MM.1S (cell line): ENCODE measurements around the gene RNF14.
A peak's percentile ranks its signal among the peaks of the same experiment; 100 is the strongest.

Source experiments
- DNase-seq: peaks from one replicate; pipeline ENCODE4 v3.0.0-alpha.2; 2015
- H2AFZ ChIP-seq: fragments of 300-600 bp; sonication (generic); 2 replicates; pipeline ENCODE4 v1.6.0; 2016; ENCODE audit warnings: antibody characterized with exemption, low read length
- H3F3A ChIP-seq: fragments of 300-600 bp; sonication (generic); 2 replicates; pipeline ENCODE4 v1.6.1; 2016; ENCODE audit warnings: mild to moderate bottlenecking, antibody characterized with exemption, low read length, moderate library complexity, mixed read lengths; ENCODE audit not compliant: insufficient read depth
- H3K27ac ChIP-seq: fragments of 300-600 bp; sonication (generic); 2 replicates; pipeline ENCODE4 v1.5.1; 2016; ENCODE audit warnings: mild to moderate bottlenecking, low read length
- H3K27me3 ChIP-seq: fragments of 300-600 bp; sonication (generic); replicated peaks from 2 replicates; pipeline ENCODE4 v1.6.0; 2016; ENCODE audit warnings: low read length; ENCODE audit not compliant: insufficient read depth
- H3K36me3 ChIP-seq: fragments of 300-600 bp; sonication (generic); replicated peaks from 2 replicates; pipeline ENCODE4 v1.6.1; 2016; ENCODE audit warnings: mild to moderate bottlenecking, low read length, mixed read lengths; ENCODE audit not compliant: insufficient read depth
- H3K4me1 ChIP-seq: fragments of 300-600 bp; sonication (generic); 2 replicates; pipeline ENCODE4 v1.6.1; 2016; ENCODE audit warnings: low read length, mixed read lengths
- H3K4me2 ChIP-seq: fragments of 300-600 bp; sonication (generic); 2 replicates; pipeline ENCODE4 v1.6.0; 2016; ENCODE audit warnings: low read depth, low read length
- H3K4me3 ChIP-seq: fragments of 300-600 bp; sonication (generic); 2 replicates; pipeline ENCODE4 v1.5.1; 2016; ENCODE audit warnings: low read length, mixed read lengths
- H3K79me2 ChIP-seq: fragments of 300-600 bp; sonication (generic); 2 replicates; pipeline ENCODE4 v1.6.1; 2016; ENCODE audit warnings: mixed run types, low read length, mixed read lengths
- H3K9ac ChIP-seq: fragments of 300-600 bp; sonication (generic); 2 replicates; pipeline ENCODE4 v1.6.1; 2016; ENCODE audit warnings: low read length, mixed read lengths
- H3K9me2 ChIP-seq: fragments of 300-600 bp; sonication (generic); replicated peaks from 2 replicates; pipeline ENCODE4 v1.6.1; 2016; ENCODE audit warnings: mild to moderate bottlenecking, low read length, mixed read lengths; ENCODE audit not compliant: insufficient read depth
- H3K9me3 ChIP-seq: fragments of 300-600 bp; sonication (generic); replicated peaks from 2 replicates; pipeline ENCODE4 v1.6.1; 2016; ENCODE audit warnings: mild to moderate bottlenecking, low read length, mixed read lengths; ENCODE audit not compliant: insufficient read depth
- H4K20me1 ChIP-seq: fragments of 300-600 bp; sonication (generic); 2 replicates; pipeline ENCODE4 v1.6.1; 2016; ENCODE audit warnings: mild to moderate bottlenecking, low read length, moderate library complexity, mixed read lengths; ENCODE audit not compliant: insufficient read depth
- EZH2 ChIP-seq: fragments of 300-600 bp; sonication (generic); optimal IDR thresholded peaks from 2 replicates; pipeline ENCODE3; 2017; ENCODE audit warnings: low read depth, mild to moderate bottlenecking, antibody characterized with exemption, low read length, mixed read lengths
- EZH2phosphoT487 ChIP-seq: fragments of 300-600 bp; sonication (generic); IDR thresholded peaks from 2 replicates; pipeline ENCODE4 v1.6.1; 2018; ENCODE audit warnings: antibody characterized with exemption, low read length
- TF ChIP-seq, protein P1 (sequence below): fragments of 300-600 bp; sonication (generic); IDR thresholded peaks from 2 replicates; pipeline ENCODE4 v1.5.1; 2016; ENCODE audit warnings: antibody characterized with exemption, low read length, mixed read lengths

Gene RNF14

DNA sequence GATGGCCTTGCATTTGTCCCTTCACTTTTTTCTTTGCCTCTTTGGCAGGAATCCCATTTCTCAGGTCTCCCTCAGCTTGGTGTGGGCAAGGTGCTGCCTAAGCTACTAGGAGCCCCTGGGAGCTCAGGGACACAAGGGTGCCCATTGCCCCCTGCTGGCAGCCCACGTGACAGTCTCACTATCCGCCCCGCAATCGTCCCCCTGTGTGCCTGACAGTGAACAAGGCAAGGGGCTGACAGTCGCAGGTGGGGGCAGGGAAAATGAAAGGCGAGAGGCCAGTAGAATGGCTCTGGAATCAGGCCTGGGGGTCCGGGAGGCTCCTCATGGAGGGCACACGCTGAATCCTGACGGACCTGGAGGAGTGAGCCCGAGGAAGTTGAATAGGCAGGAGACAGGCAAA lies 8.9 kb upstream of the RNF14 start:
- Histone ChIP-seq H4K20me1 (no peaks in the 10 kb centered on the region), H3K27me3 (no peaks in the 10 kb centered on the region), H3K9me3 (no peaks in the 10 kb centered on the region), H3K36me3 (no peaks in the 10 kb centered on the region), H3K79me2 (no peaks in the 10 kb centered on the region), H3K9ac (no peak overlapping the region), H3K9me2 (no peaks in the 10 kb centered on the region), H3K4me2 (no peak overlapping the region), H3K4me3 (no peak overlapping the region), H3K27ac (no peak overlapping the region), H3K4me1 (peaks cover 35% of the 10 kb centered on the region), H2AFZ (no peak overlapping the region), H3F3A (no peaks in the 10 kb centered on the region)
- DNase-seq = peak; percentile 34
- TF ChIP-seq EZH2phosphoT487 = no peak
- TF ChIP-seq, protein P1, sequence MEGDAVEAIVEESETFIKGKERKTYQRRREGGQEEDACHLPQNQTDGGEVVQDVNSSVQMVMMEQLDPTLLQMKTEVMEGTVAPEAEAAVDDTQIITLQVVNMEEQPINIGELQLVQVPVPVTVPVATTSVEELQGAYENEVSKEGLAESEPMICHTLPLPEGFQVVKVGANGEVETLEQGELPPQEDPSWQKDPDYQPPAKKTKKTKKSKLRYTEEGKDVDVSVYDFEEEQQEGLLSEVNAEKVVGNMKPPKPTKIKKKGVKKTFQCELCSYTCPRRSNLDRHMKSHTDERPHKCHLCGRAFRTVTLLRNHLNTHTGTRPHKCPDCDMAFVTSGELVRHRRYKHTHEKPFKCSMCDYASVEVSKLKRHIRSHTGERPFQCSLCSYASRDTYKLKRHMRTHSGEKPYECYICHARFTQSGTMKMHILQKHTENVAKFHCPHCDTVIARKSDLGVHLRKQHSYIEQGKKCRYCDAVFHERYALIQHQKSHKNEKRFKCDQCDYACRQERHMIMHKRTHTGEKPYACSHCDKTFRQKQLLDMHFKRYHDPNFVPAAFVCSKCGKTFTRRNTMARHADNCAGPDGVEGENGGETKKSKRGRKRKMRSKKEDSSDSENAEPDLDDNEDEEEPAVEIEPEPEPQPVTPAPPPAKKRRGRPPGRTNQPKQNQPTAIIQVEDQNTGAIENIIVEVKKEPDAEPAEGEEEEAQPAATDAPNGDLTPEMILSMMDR = peak; percentile 61

DNA sequence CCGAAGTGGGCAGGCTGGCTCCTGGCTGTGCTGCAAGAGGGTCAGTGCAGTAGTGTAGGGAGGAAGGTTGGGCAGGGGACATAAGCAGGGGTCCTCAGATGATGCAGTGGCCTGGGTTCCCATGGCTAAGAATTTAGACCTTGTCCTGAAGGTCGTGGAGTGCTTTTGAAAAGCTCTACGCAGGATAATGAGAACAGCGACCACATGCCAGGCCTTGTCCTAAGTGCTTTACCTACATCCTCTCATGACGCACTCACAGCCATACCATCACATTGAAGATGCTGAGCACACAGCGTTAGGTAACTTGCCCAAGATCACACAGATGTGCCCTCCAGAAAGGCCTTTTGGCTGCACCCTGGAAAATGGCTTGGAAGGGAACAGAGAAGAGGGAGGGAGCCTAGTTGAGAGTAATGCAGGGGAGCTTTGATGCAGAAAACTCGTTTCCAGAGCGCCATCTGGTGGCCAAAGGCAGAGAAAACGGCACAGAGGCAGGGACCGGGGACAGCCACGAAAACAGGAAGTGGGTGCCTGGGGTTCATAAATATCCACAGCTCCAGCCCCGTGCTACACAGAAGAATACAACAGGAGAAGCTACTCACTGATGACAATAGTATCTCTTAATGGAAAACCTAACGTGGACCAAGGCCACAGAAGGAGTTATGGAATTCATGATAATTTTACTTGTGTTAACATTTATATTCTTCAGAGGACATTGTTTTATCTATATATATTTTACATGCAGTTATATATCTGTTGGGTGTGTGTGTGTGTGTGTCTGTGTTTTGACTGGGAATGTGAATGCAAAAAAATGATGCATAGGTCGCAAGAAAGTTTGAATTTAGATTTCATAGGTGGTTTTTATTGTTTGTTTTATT lies 8.2 kb upstream of the RNF14 start:
- Histone ChIP-seq H3K4me1 (peaks cover 35% of the 10 kb centered on the region), H3K27ac (no peak overlapping the region), H3F3A (no peaks in the 10 kb centered on the region), H4K20me1 (no peaks in the 10 kb centered on the region), H2AFZ (peak overlapping the region; percentile 53), H3K36me3 (no peaks in the 10 kb centered on the region), H3K9me2 (no peaks in the 10 kb centered on the region), H3K79me2 (no peaks in the 10 kb centered on the region), H3K4me2 (peak overlapping the region; percentile 56), H3K4me3 (no peak overlapping the region), H3K9ac (peak overlapping the region; percentile 23; the same call in 1 of the 2 replicates), H3K27me3 (no peaks in the 10 kb centered on the region), H3K9me3 (no peaks in the 10 kb centered on the region)
- DNase-seq = peak; percentile 89
- TF ChIP-seq, protein P1 = peak; percentile 89
- no peak for TF ChIP-seq EZH2

DNA sequence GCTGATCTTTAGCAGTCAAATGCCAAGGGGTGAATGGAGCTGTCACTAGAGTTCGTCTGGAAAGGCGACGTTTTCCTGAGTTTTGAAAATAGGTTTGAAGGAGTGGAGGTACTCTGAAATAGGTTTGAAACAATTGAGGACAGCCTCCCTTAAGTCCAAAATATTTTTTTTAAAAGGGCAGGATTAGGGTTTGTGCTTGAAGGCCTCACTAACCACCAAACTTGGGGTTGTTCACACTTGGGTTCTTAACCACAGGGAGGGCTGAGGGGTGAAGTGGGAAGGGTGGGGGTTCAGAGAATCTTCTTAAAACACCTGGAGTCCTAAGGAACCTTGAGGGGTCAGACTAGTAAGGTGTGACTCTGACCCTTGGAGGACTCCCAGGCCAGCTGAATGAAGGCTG lies 7.4 kb upstream of the RNF14 start:
- peak overlapping the region; percentile 53 for H2AFZ ChIP-seq
- DNase-seq = no peak
- H3K4me2 ChIP-seq = peak overlapping the region; percentile 56; the same call in 1 of the 2 replicates
- H3K4me1 ChIP-seq = peaks cover 35% of the 10 kb centered on the region
- no peaks in the 10 kb centered on the region for H4K20me1 ChIP-seq
- H3K27ac ChIP-seq = no peak overlapping the region
- no peak for TF ChIP-seq EZH2phosphoT487
- TF ChIP-seq EZH2 = no peak
- TF ChIP-seq, protein P1 = no peak
- H3K9me2 ChIP-seq = no peaks in the 10 kb centered on the region
- no peaks in the 10 kb centered on the region for H3K79me2 ChIP-seq
- 0 out of 2 replicates have a peak overlapping the region, but pooled peaks have one; percentile 23 for H3K9ac ChIP-seq
- H3F3A ChIP-seq = no peaks in the 10 kb centered on the region
- no peak overlapping the region for H3K4me3 ChIP-seq
- no peaks in the 10 kb centered on the region for H3K36me3 ChIP-seq
- H3K27me3 ChIP-seq = no peaks in the 10 kb centered on the region
- no peaks in the 10 kb centered on the region for H3K9me3 ChIP-seq
